ENCODE data around the gene UNC119B.
A peak's percentile ranks its signal among the peaks of the same experiment; 100 is the strongest.

Gene UNC119B

GRCh38 chr12:120713861-120714482, 3.7 kb downstream of the UNC119B start:
- Histone ChIP-seq H3K4me3 (replicated peaks; ENCODE audit: insufficient read depth, low read length) (no peak overlapping the region), H3K27me3 (ENCODE audit: insufficient read depth, poor library complexity, severe bottlenecking) (no peaks in the 10 kb centered on the region), H3K27ac (replicated peaks) (no peak overlapping the region)
- peak; percentile 50 to 89 for DNase-seq (ENCODE audit: low read depth in 1 of 2, low spot score in 1 of 2)
- TF ChIP-seq REST (IDR thresholded peaks at IDR 0.05; ENCODE audit: insufficient replicate concordance, low read depth) (no peak), CTCF (IDR thresholded peaks at IDR 0.05; ENCODE audit: insufficient read depth, low read length) (peak; percentile 87), SPI1 (IDR thresholded peaks at IDR 0.05; ENCODE audit: borderline replicate concordance, low read depth) (peak; percentile 28; the same call in 1 of the 2 replicates), GABPA (IDR thresholded peaks at IDR 0.05; ENCODE audit: low read depth) (peak; percentile 76)

- no peak overlapping the region for H3K27ac ChIP-seq (replicated peaks)
- no peak for TF ChIP-seq GABPA (IDR thresholded peaks at IDR 0.05; ENCODE audit: low read depth)
- TF ChIP-seq SPI1 (IDR thresholded peaks at IDR 0.05; ENCODE audit: borderline replicate concordance, low read depth): no peak
- TF ChIP-seq POLR2AphosphoS5 (IDR thresholded peaks at IDR 0.05; ENCODE audit: low read depth): no peak
- no peak for TF ChIP-seq CTCF (IDR thresholded peaks at IDR 0.05; ENCODE audit: insufficient read depth, low read length)
- TF ChIP-seq REST (IDR thresholded peaks at IDR 0.05; ENCODE audit: insufficient replicate concordance, low read depth): no peak
- no peaks in the 10 kb centered on the region for H3K27me3 ChIP-seq (ENCODE audit: insufficient read depth, poor library complexity, severe bottlenecking)
- no peak overlapping the region for H3K4me3 ChIP-seq (replicated peaks; ENCODE audit: insufficient read depth, low read length)
- no peak for DNase-seq (ENCODE audit: low read depth in 1 of 2, low spot score in 1 of 2)
Measured at GRCh38 chr12:120718055-120718454, 7.8 kb downstream of the UNC119B start.

- Histone ChIP-seq H3K27ac (replicated peaks) (no peak overlapping the region), H3K4me3 (replicated peaks; ENCODE audit: insufficient read depth, low read length) (no peak overlapping the region), H3K27me3 (ENCODE audit: insufficient read depth, poor library complexity, severe bottlenecking) (no peaks in the 10 kb centered on the region)
- no peak for DNase-seq (ENCODE audit: low read depth in 1 of 2, low spot score in 1 of 2)
- TF ChIP-seq CTCF (IDR thresholded peaks at IDR 0.05; ENCODE audit: insufficient read depth, low read length): no peak
- TF ChIP-seq REST (IDR thresholded peaks at IDR 0.05; ENCODE audit: insufficient replicate concordance, low read depth): no peak
- TF ChIP-seq GABPA (IDR thresholded peaks at IDR 0.05; ENCODE audit: low read depth): no peak
- TF ChIP-seq POLR2AphosphoS5 (IDR thresholded peaks at IDR 0.05; ENCODE audit: low read depth): no peak
- TF ChIP-seq SPI1 (IDR thresholded peaks at IDR 0.05; ENCODE audit: borderline replicate concordance, low read depth): no peak
Measured at GRCh38 chr12:120719072-120719471, 8.8 kb downstream of the UNC119B start.
